Panc1 (cell line): ENCODE data around the gene UBL4B. TPM values are rescaled to one million over a fixed set of nuclear protein-coding genes. Genes with fewer than 3 reads are reported as not detected.

Source experiments
- ATAC-seq: fragments of 200-7000 bp; cut with Tn5 transposase; 2 replicates; pipeline ENCODE4 v1.9.1; 2020; ENCODE audit warnings: mild to moderate bottlenecking, moderate library complexity
- BruUV-seq: library from RNA; stranded (reverse); fragments of 400-500 nt; replicated peaks from 2 replicates; lab custom pipeline; 2021; lab: Mats Ljungman, UMichigan
- CTCF ChIA-PET: fragments of 300-600 bp; sonication (Branson Sonifier 250); formaldehyde crosslinking; loops from one replicate; lab custom pipeline; 2022; ENCODE audit warnings: antibody characterized with exemption; lab: Charles Lee
- POLR2A ChIA-PET: fragments of 300-600 bp; sonication (Branson Sonifier 250); formaldehyde crosslinking; loops from one replicate; lab custom pipeline; 2022; ENCODE audit warnings: antibody characterized with exemption; lab: Charles Lee
- DNase-seq: peaks from one replicate; pipeline ENCODE4 v3.0.0-alpha.2; 2010; ENCODE audit warnings: low read depth, low spot score
- H3K27ac ChIP-seq: 2 replicates; pipeline ENCODE4 v1.5.1; 2011; ENCODE audit warnings: mild to moderate bottlenecking, low read length, inconsistent platforms
- H3K27me3 ChIP-seq: fragments of 200-500 bp; sonication (Bioruptor generic); 2 replicates; pipeline ENCODE4 v1.6.0; 2014; ENCODE audit warnings: low read length, inconsistent platforms; ENCODE audit not compliant: control insufficient read depth, insufficient read depth
- H3K36me3 ChIP-seq: fragments of 200-500 bp; sonication (Bioruptor generic); 2 replicates; pipeline ENCODE4 v1.5.1; 2014; ENCODE audit warnings: inconsistent platforms, mild to moderate bottlenecking, low read length, moderate library complexity; ENCODE audit not compliant: control insufficient read depth, insufficient read depth
- H3K4me1 ChIP-seq: 2 replicates; pipeline ENCODE4 v1.5.1; 2011; ENCODE audit warnings: inconsistent platforms, mild to moderate bottlenecking, low read length, moderate library complexity; ENCODE audit not compliant: control insufficient read depth, insufficient read depth
- H3K4me3 ChIP-seq, 2 experiments: 2 replicates each; pipeline ENCODE4 v1.5.1; 2011 to 2012; ENCODE audit warnings: low read depth in 2 of 2, low read length in 2 of 2, mild to moderate bottlenecking in 2 of 2, inconsistent platforms in 1 of 2, moderate library complexity in 1 of 2
- H3K9me3 ChIP-seq: fragments of 200-500 bp; sonication (Bioruptor generic); 2 replicates; pipeline ENCODE4 v1.5.1; 2014; ENCODE audit warnings: low read depth, mild to moderate bottlenecking, inconsistent platforms, low read length, moderate library complexity; ENCODE audit not compliant: control insufficient read depth, insufficient read depth
- POLR2AphosphoS5 ChIP-seq: IDR thresholded peaks from 2 replicates; pipeline ENCODE4 v1.6.1; 2012; ENCODE audit warnings: mild to moderate bottlenecking, low read depth, low read length, moderate library complexity
- SIN3A ChIP-seq: IDR thresholded peaks from 2 replicates; pipeline ENCODE4 v1.6.1; 2012; ENCODE audit warnings: low read depth, mild to moderate bottlenecking, low read length, moderate library complexity, borderline replicate concordance; ENCODE audit not compliant: insufficient read depth
- TCF7L2 ChIP-seq: IDR thresholded peaks from 2 replicates; pipeline ENCODE4 v1.6.1; 2011; ENCODE audit warnings: mild to moderate bottlenecking, low read depth, low read length, inconsistent platforms
- in situ Hi-C: cut with HindIII; loops from 2 replicates; pipeline ENCODE4 v1.10.0; 2016; ENCODE audit warnings: low sequenced_read_pairs, low pct_unique_long_range_greater_than_20kb
- intact Hi-C: fragments of 100-400 bp; cut with micrococcal nuclease; formaldehyde crosslinking; loops from one replicate; pipeline ENCODE4 v1.10.0; 2022; ENCODE audit not compliant: unreplicated experiment
- total RNA-seq: library from RNA; stranded (reverse); gene quantifications from one replicate; pipeline ENCODE4 v1.2.1, GENCODE V29; 2021; ENCODE audit not compliant: unreplicated experiment
- TF ChIP-seq, protein P1 (sequence below), 2 experiments: IDR thresholded peaks; 2 replicates each; pipeline ENCODE4 v1.6.1; 2011 to 2012; ENCODE audit warnings: low read depth in 2 of 2, control low read depth in 1 of 2, low read length in 1 of 2, mild to moderate bottlenecking in 1 of 2, moderate library complexity in 1 of 2; ENCODE audit not compliant: insufficient read depth in 1 of 2
- TF ChIP-seq, protein P2 (sequence below): fragments of 450-650 bp; IDR thresholded peaks from 2 replicates; pipeline ENCODE4 v1.5.1; 2017; ENCODE audit warnings: mild to moderate bottlenecking

UBL4B gene
- total RNA-seq, 1 experiment from 2014 or later = not detected

DNA sequence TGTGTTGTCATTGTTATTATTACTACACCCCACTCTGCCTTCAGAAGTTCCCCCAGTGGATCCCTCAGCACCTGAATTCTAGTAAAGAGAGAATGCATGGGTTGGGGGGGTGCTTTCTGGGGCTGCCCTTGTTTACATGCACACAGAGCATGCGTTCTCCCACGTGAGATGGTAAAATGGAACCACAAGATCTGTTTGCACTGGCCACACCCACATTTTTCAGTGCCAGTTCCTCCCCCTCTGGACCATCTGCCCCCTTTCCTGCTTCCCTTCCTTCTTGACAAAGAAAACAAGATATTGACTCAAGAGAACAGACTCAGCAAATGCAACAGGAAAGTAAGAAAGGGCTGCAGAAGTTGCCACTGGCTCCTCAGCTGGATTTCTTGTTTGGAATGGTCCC is 46.9 kb downstream of the UBL4B start:
- H3K4me1 ChIP-seq = no peaks in the 10 kb centered on the region
- no peak overlapping the region for H3K4me3 ChIP-seq
- ATAC-seq (no peak), DNase-seq (no peak)
- no peaks in the 10 kb centered on the region for H3K27me3 ChIP-seq
- TF ChIP-seq TCF7L2 = no peak
- TF ChIP-seq SIN3A = no peak
- TF ChIP-seq POLR2AphosphoS5 = no peak
- TF ChIP-seq, protein P1, sequence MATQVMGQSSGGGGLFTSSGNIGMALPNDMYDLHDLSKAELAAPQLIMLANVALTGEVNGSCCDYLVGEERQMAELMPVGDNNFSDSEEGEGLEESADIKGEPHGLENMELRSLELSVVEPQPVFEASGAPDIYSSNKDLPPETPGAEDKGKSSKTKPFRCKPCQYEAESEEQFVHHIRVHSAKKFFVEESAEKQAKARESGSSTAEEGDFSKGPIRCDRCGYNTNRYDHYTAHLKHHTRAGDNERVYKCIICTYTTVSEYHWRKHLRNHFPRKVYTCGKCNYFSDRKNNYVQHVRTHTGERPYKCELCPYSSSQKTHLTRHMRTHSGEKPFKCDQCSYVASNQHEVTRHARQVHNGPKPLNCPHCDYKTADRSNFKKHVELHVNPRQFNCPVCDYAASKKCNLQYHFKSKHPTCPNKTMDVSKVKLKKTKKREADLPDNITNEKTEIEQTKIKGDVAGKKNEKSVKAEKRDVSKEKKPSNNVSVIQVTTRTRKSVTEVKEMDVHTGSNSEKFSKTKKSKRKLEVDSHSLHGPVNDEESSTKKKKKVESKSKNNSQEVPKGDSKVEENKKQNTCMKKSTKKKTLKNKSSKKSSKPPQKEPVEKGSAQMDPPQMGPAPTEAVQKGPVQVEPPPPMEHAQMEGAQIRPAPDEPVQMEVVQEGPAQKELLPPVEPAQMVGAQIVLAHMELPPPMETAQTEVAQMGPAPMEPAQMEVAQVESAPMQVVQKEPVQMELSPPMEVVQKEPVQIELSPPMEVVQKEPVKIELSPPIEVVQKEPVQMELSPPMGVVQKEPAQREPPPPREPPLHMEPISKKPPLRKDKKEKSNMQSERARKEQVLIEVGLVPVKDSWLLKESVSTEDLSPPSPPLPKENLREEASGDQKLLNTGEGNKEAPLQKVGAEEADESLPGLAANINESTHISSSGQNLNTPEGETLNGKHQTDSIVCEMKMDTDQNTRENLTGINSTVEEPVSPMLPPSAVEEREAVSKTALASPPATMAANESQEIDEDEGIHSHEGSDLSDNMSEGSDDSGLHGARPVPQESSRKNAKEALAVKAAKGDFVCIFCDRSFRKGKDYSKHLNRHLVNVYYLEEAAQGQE (IDR thresholded peaks at IDR 0.05; ENCODE audit: insufficient read depth in 1 of 2, low read depth in 2 of 2, low read length in 1 of 2) = no peak
- TF ChIP-seq, protein P2, sequence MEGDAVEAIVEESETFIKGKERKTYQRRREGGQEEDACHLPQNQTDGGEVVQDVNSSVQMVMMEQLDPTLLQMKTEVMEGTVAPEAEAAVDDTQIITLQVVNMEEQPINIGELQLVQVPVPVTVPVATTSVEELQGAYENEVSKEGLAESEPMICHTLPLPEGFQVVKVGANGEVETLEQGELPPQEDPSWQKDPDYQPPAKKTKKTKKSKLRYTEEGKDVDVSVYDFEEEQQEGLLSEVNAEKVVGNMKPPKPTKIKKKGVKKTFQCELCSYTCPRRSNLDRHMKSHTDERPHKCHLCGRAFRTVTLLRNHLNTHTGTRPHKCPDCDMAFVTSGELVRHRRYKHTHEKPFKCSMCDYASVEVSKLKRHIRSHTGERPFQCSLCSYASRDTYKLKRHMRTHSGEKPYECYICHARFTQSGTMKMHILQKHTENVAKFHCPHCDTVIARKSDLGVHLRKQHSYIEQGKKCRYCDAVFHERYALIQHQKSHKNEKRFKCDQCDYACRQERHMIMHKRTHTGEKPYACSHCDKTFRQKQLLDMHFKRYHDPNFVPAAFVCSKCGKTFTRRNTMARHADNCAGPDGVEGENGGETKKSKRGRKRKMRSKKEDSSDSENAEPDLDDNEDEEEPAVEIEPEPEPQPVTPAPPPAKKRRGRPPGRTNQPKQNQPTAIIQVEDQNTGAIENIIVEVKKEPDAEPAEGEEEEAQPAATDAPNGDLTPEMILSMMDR = no peak
- intact Hi-C loops = no loop called here
- POLR2A ChIA-PET = no interaction called here
- no peak overlapping the region for H3K27ac ChIP-seq
- CTCF ChIA-PET = no interaction called here
- BruUV-seq = no TSS peak
- H3K9me3 ChIP-seq = no peaks in the 10 kb centered on the region
- in situ Hi-C loops = no loop called here
- H3K36me3 ChIP-seq = no peaks in the 10 kb centered on the region

DNA sequence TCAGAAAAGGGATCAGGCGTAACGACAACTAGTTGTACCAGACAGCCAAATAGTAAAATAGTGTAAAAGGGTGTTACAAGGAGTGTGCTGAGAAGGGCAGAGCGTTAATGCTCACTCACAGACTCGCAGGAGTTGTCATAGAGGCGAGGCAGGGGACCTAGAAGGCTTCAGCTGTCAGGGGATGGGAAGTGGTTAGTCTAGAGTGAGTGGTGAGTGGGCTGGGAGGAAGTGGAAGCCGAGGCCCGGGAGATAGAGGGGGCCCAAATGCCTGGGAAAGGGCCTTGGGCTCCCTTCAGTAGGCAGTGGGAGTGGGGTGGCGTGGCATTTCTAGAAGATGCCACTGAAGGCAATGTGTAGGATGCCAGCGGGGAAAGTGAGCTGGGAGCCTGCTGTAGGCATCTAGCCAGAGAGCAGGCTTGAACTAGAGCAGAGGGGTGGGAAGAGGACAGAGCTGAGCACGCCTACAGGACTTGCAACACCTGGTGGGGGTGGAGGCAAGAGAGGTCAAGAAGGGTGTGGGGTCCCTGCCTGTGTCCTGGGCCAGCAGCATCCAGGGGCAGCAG is 48.4 kb downstream of the UBL4B start:
- CTCF ChIA-PET = no interaction called here

More for the DNA sequence above, 48.4 kb downstream of the UBL4B start:
- intact Hi-C loops = no loop called here
- no peaks in the 10 kb centered on the region for H3K9me3 ChIP-seq
- POLR2A ChIA-PET = no interaction called here
- ATAC-seq (no peak), DNase-seq (no peak)
- H3K27ac ChIP-seq = no peak overlapping the region
- TF ChIP-seq, protein P1 (IDR thresholded peaks at IDR 0.05; ENCODE audit: insufficient read depth in 1 of 2, low read depth in 2 of 2, low read length in 1 of 2) = no peak
- TF ChIP-seq POLR2AphosphoS5 = no peak
- TF ChIP-seq, protein P2 = no peak
- TF ChIP-seq SIN3A = no peak
- no peak for TF ChIP-seq TCF7L2
- in situ Hi-C loops = no loop called here
- no peak overlapping the region for H3K4me3 ChIP-seq
- no peaks in the 10 kb centered on the region for H3K36me3 ChIP-seq
- no peaks in the 10 kb centered on the region for H3K4me1 ChIP-seq
- no peaks in the 10 kb centered on the region for H3K27me3 ChIP-seq
- no TSS peak for BruUV-seq
